Small intestine (tissue), 7 donors: Measurements from ENCODE around the gene SYNPO2. TPM values are rescaled to one million over a fixed set of nuclear protein-coding genes. Genes with fewer than 3 reads are reported as not detected.

Experiments used
- DNase-seq, 2 donors: peaks; one replicate each; pipeline versions ENCODE4 v3.0.0 to v3.0.0-alpha.2; 2013
- FAIRE-seq: peaks from 2 replicates; lab custom pipeline; 2012; peaks lifted over from hg19 to GRCh38; lab: Jason Lieb, UNC
- H3K27ac ChIP-seq, 3 donors: one replicate each; pipeline ENCODE4 v1.5.1; 2013; ENCODE audit warnings: low read length in 2 of 3, mild to moderate bottlenecking in 2 of 3, control low read depth in 1 of 3, inconsistent platforms in 1 of 3, low read depth in 1 of 3, moderate library complexity in 1 of 3
- H3K27me3 ChIP-seq, 3 donors: one replicate each; pipeline ENCODE4 v1.6.1; 2013; ENCODE audit warnings: low read length in 3 of 3, inconsistent platforms in 1 of 3; ENCODE audit not compliant: control insufficient read depth in 3 of 3, insufficient read depth in 3 of 3
- H3K36me3 ChIP-seq, 3 donors: one replicate each; pipeline ENCODE4 v1.6.1; 2013; ENCODE audit warnings: low read length in 3 of 3, inconsistent platforms in 1 of 3, low read depth in 1 of 3, mild to moderate bottlenecking in 1 of 3, moderate library complexity in 1 of 3; ENCODE audit not compliant: control insufficient read depth in 3 of 3, insufficient read depth in 2 of 3
- H3K4me1 ChIP-seq, 3 donors: one replicate each; pipeline ENCODE4 v1.6.1; 2013; ENCODE audit warnings: low read length in 2 of 3, inconsistent platforms in 1 of 3, low read depth in 1 of 3, mild to moderate bottlenecking in 1 of 3, moderate library complexity in 1 of 3; ENCODE audit not compliant: control insufficient read depth in 3 of 3, insufficient read depth in 2 of 3
- H3K4me3 ChIP-seq, 3 donors: one replicate each; pipeline ENCODE4 v1.5.1; 2013; ENCODE audit warnings: low read length in 3 of 3, control low read depth in 1 of 3, inconsistent platforms in 1 of 3, low read depth in 1 of 3, mild to moderate bottlenecking in 1 of 3, moderate library complexity in 1 of 3
- H3K9me3 ChIP-seq, 2 donors: one replicate each; pipeline ENCODE4 v1.6.1; 2013; ENCODE audit warnings: low read depth in 1 of 2, low read length in 1 of 2; ENCODE audit not compliant: control insufficient read depth in 2 of 2, insufficient read depth in 1 of 2
- WGBS, 3 donors: extraction: QIAGEN DNeasy Blood & Tissue Kit; methylation state at CpG; one replicate each; pipeline ENCODE4 v1.1.7; 2013; 5-methylcytosine and 5-hydroxymethylcytosine counted together
- polyA plus RNA-seq, 4 donors: library from polyadenylated mRNA; stranded (reverse) in 3 of 4; unstranded in 1 of 4; fragments of 200-250 nt in 3 of 4; fragments of 120-200 nt in 1 of 4; gene quantifications; one replicate each; pipeline versions ENCODE4 v1.2.1 to v1.2.3, GENCODE V29; 2013
- donor health status: healthy with polysubstance abuse.
- donor health status: control.
- donor health status: control.
- donor health status: Bipolar disorder and iron deficiency.
- donor health status: healthy.

Gene SYNPO2
- polyA plus RNA-seq, 4 donors, result 1.1 to 25.3 (median 10.1) TPM

DNA sequence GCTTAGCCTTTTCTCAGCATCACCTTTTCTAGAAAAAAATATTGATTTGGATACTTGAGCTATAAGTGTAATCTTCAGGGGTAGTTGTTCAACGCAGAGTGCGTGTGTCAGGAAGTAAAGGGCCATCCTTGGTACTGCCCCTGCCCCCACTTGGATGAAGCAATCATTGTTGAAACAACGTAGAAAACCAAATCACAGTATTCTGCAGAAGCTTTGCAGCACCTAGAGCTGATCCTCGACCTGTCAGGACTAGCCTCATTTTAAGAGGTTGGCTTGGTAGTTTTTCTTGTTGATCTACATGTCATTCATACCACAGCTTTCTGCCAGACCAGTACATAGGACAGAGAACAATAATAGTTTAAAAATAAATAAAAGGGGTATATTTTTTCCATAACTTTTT lies 181.6 kb downstream of the SYNPO2 start:
- no peaks in the 10 kb centered on the region for H3K36me3 ChIP-seq
- FAIRE-seq (no peak), DNase-seq (no peak)
- 53 to 82% (median 74%) methylated on average over 4 of the region's 4 CpGs for WGBS, 3 donors
- no peaks in the 10 kb centered on the region for H3K9me3 ChIP-seq
- no peaks in the 10 kb centered on the region for H3K27me3 ChIP-seq
- no peaks in the 10 kb centered on the region for H3K4me1 ChIP-seq
- H3K27ac ChIP-seq, result no peak overlapping the region
- no peak overlapping the region for H3K4me3 ChIP-seq

DNA sequence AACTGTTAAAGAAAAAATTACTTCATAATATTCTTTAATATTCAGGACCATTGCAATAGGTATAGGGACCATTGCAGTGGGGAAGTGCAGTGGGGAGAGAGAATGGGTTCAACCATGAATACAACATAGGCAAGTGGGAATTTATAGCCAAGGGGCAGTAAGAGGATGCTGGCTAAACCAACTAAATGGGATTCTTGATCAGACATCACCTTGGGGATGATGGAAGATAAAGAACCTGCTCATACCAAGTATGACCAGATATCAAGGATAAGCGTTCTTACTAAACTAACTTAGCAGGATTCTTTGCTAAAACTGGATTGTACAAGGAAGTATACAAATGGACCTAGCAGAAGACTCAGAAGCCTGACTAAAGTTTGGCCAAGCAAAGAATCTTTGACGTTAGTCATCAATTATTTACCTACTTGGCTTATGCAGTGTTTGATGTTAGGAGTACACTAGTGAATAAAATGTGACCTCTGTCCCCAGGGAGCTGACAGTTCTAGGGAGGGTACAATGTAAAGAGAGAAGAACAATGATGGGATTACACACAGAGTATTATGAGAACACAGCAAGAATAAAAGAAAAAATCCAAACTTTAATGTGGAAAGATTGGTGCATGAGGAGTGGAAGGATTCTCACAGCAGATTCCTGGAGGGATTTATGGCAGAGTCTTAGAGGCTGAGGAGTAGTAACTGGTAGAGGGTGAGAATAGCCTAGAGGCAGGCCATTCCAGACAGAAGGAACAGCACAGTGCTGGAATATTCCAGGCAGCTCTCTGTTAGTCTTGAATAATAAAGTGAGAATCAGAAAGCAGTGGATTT lies 192.3 kb downstream of the SYNPO2 start:
- 21 to 61% (median 30%) methylated on average over 2 of the region's 2 CpGs for WGBS, 3 donors
- no peak overlapping the region for H3K4me3 ChIP-seq
- DNase-seq (peak; percentile 55 to 82), FAIRE-seq (no peak)
- H3K27me3 ChIP-seq, result no peaks in the 10 kb centered on the region
- peak overlapping the region in 1 of 3 donors; percentile 47 for H3K27ac ChIP-seq
- H3K36me3 ChIP-seq, result no peaks in the 10 kb centered on the region
- H3K9me3 ChIP-seq, result no peaks in the 10 kb centered on the region
- no peaks in the 10 kb centered on the region for H3K4me1 ChIP-seq

DNA sequence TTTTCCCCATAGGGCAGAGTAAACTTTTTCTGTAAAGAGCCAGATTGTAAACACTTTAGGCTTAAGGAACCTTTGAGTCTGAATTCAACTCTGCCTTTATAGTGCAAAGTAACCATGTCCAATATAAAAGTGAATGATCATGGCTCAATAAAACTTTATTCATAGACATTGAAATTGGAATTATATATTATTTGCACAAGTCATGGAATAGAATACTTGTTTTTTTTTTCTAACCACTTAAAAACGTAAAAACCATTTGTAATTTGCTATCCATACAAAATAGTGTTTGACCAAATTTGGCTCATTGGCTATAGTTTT lies 192.8 kb downstream of the SYNPO2 start:
- Histone ChIP-seq H3K4me1 (no peaks in the 10 kb centered on the region), H3K9me3 (no peaks in the 10 kb centered on the region), H3K4me3 (no peak overlapping the region), H3K27me3 (no peaks in the 10 kb centered on the region), H3K27ac (peak overlapping the region in 1 of 3 donors; percentile 47), H3K36me3 (no peaks in the 10 kb centered on the region)
- WGBS, 3 donors, result 58 to 80% (median 75%) methylated on average over 1 of the region's 1 CpG
- FAIRE-seq, result no peak
- DNase-seq, result no peak

DNA sequence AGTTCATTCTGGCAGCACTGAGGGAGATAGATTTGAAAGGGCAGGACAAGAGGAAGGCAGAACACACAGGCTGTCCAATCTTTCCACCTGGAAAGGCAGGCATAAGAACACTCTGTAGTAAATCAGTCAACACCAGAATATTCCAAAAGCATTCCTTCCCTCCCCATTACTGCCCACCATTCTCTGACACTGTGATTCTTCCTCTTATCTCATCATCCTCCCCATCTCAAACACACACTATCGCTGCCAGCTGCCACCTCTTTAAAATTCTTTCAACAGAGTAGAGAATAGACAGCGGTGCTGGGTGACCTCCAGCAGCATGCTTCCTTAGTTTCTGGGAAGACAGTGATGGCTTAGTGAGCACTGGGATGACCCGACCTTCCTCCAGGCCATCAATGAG lies 193.3 kb downstream of the SYNPO2 start:
- H3K27me3 ChIP-seq, result no peaks in the 10 kb centered on the region
- H3K4me1 ChIP-seq, result no peaks in the 10 kb centered on the region
- no peaks in the 10 kb centered on the region for H3K9me3 ChIP-seq
- H3K4me3 ChIP-seq, result no peak overlapping the region
- no peaks in the 10 kb centered on the region for H3K36me3 ChIP-seq
- FAIRE-seq (no peak), DNase-seq (no peak)
- H3K27ac ChIP-seq, result no peak overlapping the region
- WGBS, 3 donors, result 54 to 74% (median 71%) methylated on average over 3 of the region's 3 CpGs

DNA sequence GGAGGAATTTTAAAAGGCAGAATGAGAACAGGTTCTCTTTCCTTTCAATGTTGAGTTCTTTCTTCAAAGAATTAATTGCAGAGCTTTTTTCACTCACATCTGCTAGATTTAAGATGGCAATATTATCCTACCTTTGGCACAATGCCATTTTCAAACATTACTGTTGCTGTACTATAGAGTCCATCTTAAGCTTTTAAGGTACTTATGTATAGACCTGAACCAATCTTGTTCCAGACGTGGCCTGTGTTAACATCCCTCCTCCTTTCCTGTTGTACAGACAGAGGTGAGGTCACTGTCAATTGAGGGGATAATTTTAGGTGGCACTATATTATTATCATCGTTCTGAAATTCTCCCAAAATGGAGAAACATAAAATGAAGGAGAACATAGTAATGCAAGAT lies 194.0 kb downstream of the SYNPO2 start:
- H3K4me1 ChIP-seq, result peaks cover 0 to 3% (median 0%) of the 10 kb centered on the region in 3 donors
- H3K27me3 ChIP-seq, result no peaks in the 10 kb centered on the region
- no peak for FAIRE-seq
- no peak overlapping the region for H3K4me3 ChIP-seq
- DNase-seq, result no peak
- no peaks in the 10 kb centered on the region for H3K9me3 ChIP-seq
- no peaks in the 10 kb centered on the region for H3K36me3 ChIP-seq
- WGBS, 3 donors, result 74 to 83% (median 78%) methylated on average over 2 of the region's 2 CpGs
- no peak overlapping the region for H3K27ac ChIP-seq

DNA sequence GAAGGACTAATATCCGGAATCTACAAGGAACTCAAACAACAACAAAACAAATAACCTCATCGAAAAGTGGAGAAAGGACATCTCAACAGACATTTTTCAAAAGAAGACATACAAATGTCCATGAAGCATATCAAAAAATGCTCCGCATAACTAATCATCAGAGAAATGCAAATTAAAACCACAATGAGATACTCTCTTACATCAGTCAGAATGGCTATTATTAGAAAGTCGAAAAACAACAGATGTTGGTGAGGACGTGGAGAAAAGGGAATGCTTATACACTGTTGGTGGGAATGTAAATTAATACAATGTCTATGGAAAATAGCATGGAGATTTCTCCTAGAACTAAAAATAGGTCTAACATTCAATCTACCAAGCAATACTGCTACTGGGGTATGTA lies 195.9 kb downstream of the SYNPO2 start:
- no peaks in the 10 kb centered on the region for H3K36me3 ChIP-seq
- H3K27ac ChIP-seq, result no peak overlapping the region
- peaks cover 0 to 3% (median 0%) of the 10 kb centered on the region in 3 donors for H3K4me1 ChIP-seq
- H3K4me3 ChIP-seq, result no peak overlapping the region
- no peak for FAIRE-seq
- DNase-seq, result no peak
- H3K27me3 ChIP-seq, result no peaks in the 10 kb centered on the region
- WGBS, 3 donors, result 68 to 82% (median 76%) methylated on average over 5 of the region's 5 CpGs
- no peaks in the 10 kb centered on the region for H3K9me3 ChIP-seq

DNA sequence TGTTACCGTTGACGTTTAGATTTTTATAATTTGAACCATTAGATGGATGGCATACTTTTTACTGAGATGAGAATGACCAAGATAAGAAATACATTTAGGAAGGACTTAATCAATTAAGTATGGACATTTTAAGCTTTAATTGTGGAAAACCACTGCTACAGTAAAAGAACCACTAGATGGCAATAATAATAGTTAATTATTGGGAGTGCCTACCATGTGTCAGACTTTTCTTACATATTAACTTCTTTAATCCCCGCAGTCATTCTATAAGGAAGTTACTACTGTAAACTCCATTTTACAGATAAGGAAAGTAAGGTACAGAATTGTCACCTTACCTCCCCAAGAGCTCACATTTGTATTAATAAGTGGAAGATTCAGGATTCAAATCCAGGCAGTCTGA lies 198.5 kb downstream of the SYNPO2 start:
- Histone ChIP-seq H3K4me1 (peaks cover 0 to 3% (median 0%) of the 10 kb centered on the region in 3 donors), H3K27ac (peak overlapping the region in 1 of 3 donors; percentile 11), H3K27me3 (no peaks in the 10 kb centered on the region), H3K4me3 (no peak overlapping the region), H3K9me3 (no peaks in the 10 kb centered on the region), H3K36me3 (no peaks in the 10 kb centered on the region)
- WGBS, 3 donors, result 58 to 84% (median 66%) methylated on average over 3 of the region's 3 CpGs
- FAIRE-seq (no peak), DNase-seq (peak; percentile 36 to 42)

DNA sequence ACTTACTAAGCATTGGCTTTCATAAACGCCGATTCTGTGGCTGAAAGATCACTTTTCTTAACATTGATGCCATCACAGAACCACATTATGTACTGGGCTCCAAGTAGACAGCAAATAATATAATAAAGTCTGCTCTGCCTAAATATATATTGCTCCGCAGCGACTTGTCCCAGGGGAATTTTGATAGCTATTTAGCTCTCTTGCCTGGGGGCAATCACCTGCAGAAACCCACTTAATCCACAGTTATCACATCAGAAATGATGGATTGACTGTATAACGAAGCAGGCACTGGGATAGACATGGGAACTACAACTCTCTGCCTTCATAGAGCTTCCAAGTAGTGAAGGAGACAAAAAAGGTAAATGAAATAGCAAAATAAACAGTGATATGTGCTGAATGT lies 199.0 kb downstream of the SYNPO2 start:
- 78 to 87% (median 86%) methylated on average over 5 of the region's 5 CpGs for WGBS, 3 donors
- FAIRE-seq (no peak), DNase-seq (no peak)
- Histone ChIP-seq H3K4me3 (no peak overlapping the region), H3K27ac (peak overlapping the region in 1 of 3 donors; percentile 11), H3K9me3 (no peaks in the 10 kb centered on the region), H3K27me3 (no peaks in the 10 kb centered on the region), H3K4me1 (peaks cover 0 to 3% (median 0%) of the 10 kb centered on the region in 3 donors), H3K36me3 (no peaks in the 10 kb centered on the region)
